Embryonic facial prominence (tissue), 1 donor: ENCODE measurements around the gene LAIR1.

Source experiments
- DNase-seq: peaks from one replicate; pipeline ENCODE4 v3.0.0-alpha.2; 2016; ENCODE audit errors: extremely low spot score

LAIR1 gene

GRCh38 chr19:54317965-54318240, 46.8 kb downstream of the LAIR1 start:
- DNase-seq: no peak

GRCh38 chr19:54317108-54317964, 47.4 kb downstream of the LAIR1 start:
- no peak for DNase-seq

GRCh38 chr19:54316746-54317107, 48.0 kb downstream of the LAIR1 start:
- no peak for DNase-seq

GRCh38 chr19:54315956-54316355, 48.8 kb downstream of the LAIR1 start:
- no peak for DNase-seq

- DNase-seq: no peak
Measured at GRCh38 chr19:54312436-54313377, 52.0 kb downstream of the LAIR1 start, which contains the start of gene LILRA5. Gene LILRA5, minus strand, starts transcription at chr19:54313166. Its CDS starts 147 bp downstream, at chr19:54313019.

- DNase-seq: no peak
Measured at GRCh38 chr19:54312011-54312410, 52.7 kb downstream of the LAIR1 start.

GRCh38 chr19:54311486-54311885, 53.2 kb downstream of the LAIR1 start:
- DNase-seq: no peak

GRCh38 chr19:54310543-54310942, 54.2 kb downstream of the LAIR1 start:
- DNase-seq: no peak

- DNase-seq: no peak
Measured at GRCh38 chr19:54309811-54310210, 54.9 kb downstream of the LAIR1 start.

- DNase-seq: no peak
Measured at GRCh38 chr19:54307389-54308020, 57.2 kb downstream of the LAIR1 start.

- DNase-seq: no peak
Measured at GRCh38 chr19:54305141-54305540, 59.6 kb downstream of the LAIR1 start.

GRCh38 chr19:54302257-54302656, 62.5 kb downstream of the LAIR1 start:
- no peak for DNase-seq
